WTC11 (cell line): ENCODE data around the gene CROCC2. TPM values are rescaled to one million over a fixed set of nuclear protein-coding genes. Genes with fewer than 3 reads are reported as not detected.

Source experiments
- ATAC-seq: fragments of 200-7000 bp; cut with Tn5 transposase; 2 replicates; pipeline ENCODE4 v1.10.0; 2021; ENCODE audit warnings: mild to moderate bottlenecking, moderate library complexity
- CTCF ChIA-PET: fragments of 300-600 bp; sonication (Branson Sonifier 250); formaldehyde crosslinking; loops from one replicate; lab custom pipeline; 2021; ENCODE audit warnings: antibody characterized with exemption; lab: Charles Lee
- POLR2A ChIA-PET: fragments of 350-600 bp; sonication (Branson Sonifier 250); formaldehyde crosslinking; loops from one replicate; lab custom pipeline; 2021; ENCODE audit warnings: antibody characterized with exemption; lab: Charles Lee
- DNase-seq: peaks from one replicate; pipeline ENCODE4 v3.0.0; 2021; ENCODE audit warnings: low spot score
- H3K27ac Mint-ChIP-seq: 2 replicates; pipeline ENCODE4 v1.8.0; 2021; ENCODE audit warnings: mixed read lengths
- H3K27me3 Mint-ChIP-seq: 2 replicates; pipeline ENCODE4 v1.8.0; 2021; ENCODE audit warnings: low read depth, mild to moderate bottlenecking, moderate library complexity, mixed read lengths
- H3K36me3 Mint-ChIP-seq: 2 replicates; pipeline ENCODE4 v1.8.0; 2021; ENCODE audit warnings: mixed read lengths
- H3K4me1 Mint-ChIP-seq: 2 replicates; pipeline ENCODE4 v1.8.0; 2022; ENCODE audit warnings: mixed read lengths
- H3K4me3 Mint-ChIP-seq: 2 replicates; pipeline ENCODE4 v1.8.0; 2021; ENCODE audit warnings: mild to moderate bottlenecking, moderate library complexity, mixed read lengths
- H3K9me3 Mint-ChIP-seq: 2 replicates; pipeline ENCODE4 v1.8.0; 2021; ENCODE audit warnings: mixed read lengths
- ATF1 ChIP-seq: sonication (generic); formaldehyde crosslinking; IDR thresholded peaks from 2 replicates; pipeline ENCODE4 v1.8.1; 2023; ENCODE audit warnings: mild to moderate bottlenecking, moderate library complexity, missing genetic modification reagents
- ETV6 ChIP-seq: sonication (generic); formaldehyde crosslinking; IDR thresholded peaks from 2 replicates; pipeline ENCODE4 v1.8.1; 2022; ENCODE audit warnings: mild to moderate bottlenecking, missing genetic modification reagents
- FOXP1 ChIP-seq: sonication (generic); formaldehyde crosslinking; IDR thresholded peaks from 2 replicates; pipeline ENCODE4 v1.8.0; 2022; ENCODE audit warnings: missing genetic modification reagents, mild to moderate bottlenecking, moderate library complexity, borderline replicate concordance
- JUN ChIP-seq: sonication (generic); formaldehyde crosslinking; IDR thresholded peaks from 2 replicates; pipeline ENCODE4 v1.8.0; 2023; ENCODE audit warnings: mild to moderate bottlenecking, missing genetic modification reagents
- NR1H2 ChIP-seq: sonication (generic); formaldehyde crosslinking; IDR thresholded peaks from 2 replicates; pipeline ENCODE4 v1.9.0; 2021; ENCODE audit warnings: mild to moderate bottlenecking, moderate library complexity, missing genetic modification reagents
- SP1 ChIP-seq: sonication (generic); formaldehyde crosslinking; conservative IDR thresholded peaks from 2 replicates; pipeline ENCODE4 v1.8.1; 2022; ENCODE audit warnings: missing genetic modification reagents
- TEAD4 ChIP-seq: sonication (generic); formaldehyde crosslinking; IDR thresholded peaks from 2 replicates; pipeline ENCODE4 v1.8.0; 2022; ENCODE audit warnings: mild to moderate bottlenecking, missing genetic modification reagents
- TP53 ChIP-seq: sonication (generic); formaldehyde crosslinking; IDR thresholded peaks from 2 replicates; pipeline ENCODE4 v1.8.1; 2023; ENCODE audit warnings: mild to moderate bottlenecking, missing genetic modification reagents
- ZBTB21 ChIP-seq: sonication (generic); formaldehyde crosslinking; IDR thresholded peaks from 2 replicates; pipeline ENCODE4 v1.8.1; 2023; ENCODE audit warnings: mild to moderate bottlenecking, missing genetic modification reagents, borderline replicate concordance
- ZNF263 ChIP-seq: sonication (generic); formaldehyde crosslinking; IDR thresholded peaks from 2 replicates; pipeline ENCODE4 v1.8.1; 2022; ENCODE audit warnings: low read depth, mild to moderate bottlenecking, moderate library complexity, missing genetic modification reagents
- ZNF423 ChIP-seq: fragments of 250-450 bp; sonication (Bioruptor Pico); IDR thresholded peaks from 2 replicates; pipeline ENCODE4 v2.1.2; 2022; ENCODE audit warnings: mild to moderate bottlenecking, moderate library complexity
- ZNF671 ChIP-seq: fragments of 250-450 bp; sonication (Bioruptor Pico); IDR thresholded peaks from 2 replicates; pipeline ENCODE4 v1.8.0; 2021; ENCODE audit warnings: mild to moderate bottlenecking
- total RNA-seq: library from RNA; stranded (reverse); gene quantifications from 3 replicates; pipeline ENCODE4 v1.2.3, GENCODE V29; 2021
- TF ChIP-seq, protein P1 (sequence below): sonication (generic); formaldehyde crosslinking; IDR thresholded peaks from 2 replicates; pipeline ENCODE4 v1.8.1; 2023; ENCODE audit warnings: mild to moderate bottlenecking, missing genetic modification reagents, moderate library complexity
- TF ChIP-seq, protein P2 (sequence below): sonication (generic); formaldehyde crosslinking; IDR thresholded peaks from 2 replicates; pipeline ENCODE4 v1.8.1; 2022; ENCODE audit warnings: mild to moderate bottlenecking, moderate library complexity, missing genetic modification reagents
- TF ChIP-seq, protein P3 (sequence below): fragments of 250-450 bp; sonication (Bioruptor Pico); IDR thresholded peaks from 2 replicates; pipeline ENCODE4 v1.8.0; 2021; ENCODE audit warnings: mild to moderate bottlenecking
- TF ChIP-seq, protein P4 (sequence below): sonication (generic); formaldehyde crosslinking; IDR thresholded peaks from 2 replicates; pipeline ENCODE4 v1.8.0; 2023; ENCODE audit warnings: missing genetic modification reagents, mild to moderate bottlenecking, borderline replicate concordance
- TF ChIP-seq, protein P5 (sequence below): sonication (generic); formaldehyde crosslinking; IDR thresholded peaks from 2 replicates; pipeline ENCODE4 v1.8.0; 2023; ENCODE audit warnings: mild to moderate bottlenecking, missing genetic modification reagents

CROCC2 gene
- total RNA-seq, 1 experiment from 2014 or later: not detected

DNA sequence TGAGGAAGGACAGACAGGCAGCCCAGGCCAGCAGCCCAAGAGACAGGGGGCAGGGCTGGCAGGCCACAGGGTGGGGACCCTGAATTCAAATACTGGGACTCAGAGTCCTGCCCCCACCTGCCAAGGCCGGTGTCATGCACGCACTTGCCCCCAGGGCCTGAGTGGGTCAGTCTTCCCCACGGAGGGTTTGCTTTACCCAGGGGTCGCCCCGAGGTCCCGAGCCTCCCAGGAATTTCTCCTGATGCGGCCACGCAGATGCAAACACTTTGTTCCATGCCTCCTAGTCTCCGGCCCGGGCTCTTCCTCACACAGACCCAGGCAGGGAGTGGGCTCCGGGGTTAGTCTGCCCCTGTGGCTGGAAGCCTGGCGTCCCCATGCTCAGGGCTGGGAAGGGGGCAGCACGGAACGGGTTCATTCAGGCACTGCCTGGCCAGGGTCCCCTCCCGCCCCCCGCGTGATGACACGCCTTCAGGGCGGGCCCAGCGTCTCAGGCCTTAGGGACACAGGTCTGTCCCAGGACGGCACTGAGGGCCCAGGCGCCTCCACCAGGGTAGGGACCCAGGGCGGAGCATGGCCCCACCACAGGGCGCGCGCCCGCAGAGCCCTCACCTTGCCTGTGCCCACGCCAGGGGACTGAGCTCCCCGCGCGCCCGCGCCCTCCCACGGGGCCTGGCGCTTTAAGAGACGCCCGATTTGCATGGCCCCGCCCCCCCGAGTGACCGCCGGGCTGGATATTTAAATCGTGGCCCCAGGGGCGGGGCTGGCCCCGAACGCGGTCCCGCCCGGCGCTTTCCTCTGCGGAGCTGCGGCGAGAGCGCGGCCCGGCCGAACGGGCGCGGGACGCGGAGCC lies 91.9 kb downstream of the CROCC2 start, which contains the start of gene SNED1:
Gene SNED1 (plus strand): TSS at position 763 of the 850 bp plus-strand sequence. CDS start 220 bp downstream, outside the sequence.
- ChIA-PET CTCF (interaction anchor here (1.0 to 3.1 kb wide), 3 partner anchors 12 to 83 kb away, joined by 5 to 16 read pairs (median 6); no protein-coding TSS in a partner anchor), POLR2A (no interaction called here)
- ATAC-seq (peak; percentile 91), DNase-seq (peak; percentile 88)
- TF ChIP-seq JUN (CRISPR knock-in tag): no peak
- TF ChIP-seq, protein P1, sequence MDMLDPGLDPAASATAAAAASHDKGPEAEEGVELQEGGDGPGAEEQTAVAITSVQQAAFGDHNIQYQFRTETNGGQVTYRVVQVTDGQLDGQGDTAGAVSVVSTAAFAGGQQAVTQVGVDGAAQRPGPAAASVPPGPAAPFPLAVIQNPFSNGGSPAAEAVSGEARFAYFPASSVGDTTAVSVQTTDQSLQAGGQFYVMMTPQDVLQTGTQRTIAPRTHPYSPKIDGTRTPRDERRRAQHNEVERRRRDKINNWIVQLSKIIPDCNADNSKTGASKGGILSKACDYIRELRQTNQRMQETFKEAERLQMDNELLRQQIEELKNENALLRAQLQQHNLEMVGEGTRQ: peak; percentile 20; the same call in 1 of the 2 replicates
- no peak for TF ChIP-seq ATF1 (CRISPR knock-in tag)
- TF ChIP-seq ZNF423 (CRISPR knock-in tag): no peak
- no peak for TF ChIP-seq ZNF263 (CRISPR knock-in tag)
- TF ChIP-seq, protein P2, sequence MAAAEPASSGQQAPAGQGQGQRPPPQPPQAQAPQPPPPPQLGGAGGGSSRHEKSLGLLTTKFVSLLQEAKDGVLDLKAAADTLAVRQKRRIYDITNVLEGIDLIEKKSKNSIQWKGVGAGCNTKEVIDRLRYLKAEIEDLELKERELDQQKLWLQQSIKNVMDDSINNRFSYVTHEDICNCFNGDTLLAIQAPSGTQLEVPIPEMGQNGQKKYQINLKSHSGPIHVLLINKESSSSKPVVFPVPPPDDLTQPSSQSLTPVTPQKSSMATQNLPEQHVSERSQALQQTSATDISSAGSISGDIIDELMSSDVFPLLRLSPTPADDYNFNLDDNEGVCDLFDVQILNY (CRISPR knock-in tag): peak; percentile 59; the same call in 1 of the 2 replicates
- TF ChIP-seq TP53: no peak
- TF ChIP-seq, protein P3, sequence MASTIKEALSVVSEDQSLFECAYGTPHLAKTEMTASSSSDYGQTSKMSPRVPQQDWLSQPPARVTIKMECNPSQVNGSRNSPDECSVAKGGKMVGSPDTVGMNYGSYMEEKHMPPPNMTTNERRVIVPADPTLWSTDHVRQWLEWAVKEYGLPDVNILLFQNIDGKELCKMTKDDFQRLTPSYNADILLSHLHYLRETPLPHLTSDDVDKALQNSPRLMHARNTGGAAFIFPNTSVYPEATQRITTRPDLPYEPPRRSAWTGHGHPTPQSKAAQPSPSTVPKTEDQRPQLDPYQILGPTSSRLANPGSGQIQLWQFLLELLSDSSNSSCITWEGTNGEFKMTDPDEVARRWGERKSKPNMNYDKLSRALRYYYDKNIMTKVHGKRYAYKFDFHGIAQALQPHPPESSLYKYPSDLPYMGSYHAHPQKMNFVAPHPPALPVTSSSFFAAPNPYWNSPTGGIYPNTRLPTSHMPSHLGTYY: no peak
- peak; percentile 59; the same call in 1 of the 2 replicates for TF ChIP-seq SP1 (CRISPR knock-in tag)
- TF ChIP-seq, protein P4, sequence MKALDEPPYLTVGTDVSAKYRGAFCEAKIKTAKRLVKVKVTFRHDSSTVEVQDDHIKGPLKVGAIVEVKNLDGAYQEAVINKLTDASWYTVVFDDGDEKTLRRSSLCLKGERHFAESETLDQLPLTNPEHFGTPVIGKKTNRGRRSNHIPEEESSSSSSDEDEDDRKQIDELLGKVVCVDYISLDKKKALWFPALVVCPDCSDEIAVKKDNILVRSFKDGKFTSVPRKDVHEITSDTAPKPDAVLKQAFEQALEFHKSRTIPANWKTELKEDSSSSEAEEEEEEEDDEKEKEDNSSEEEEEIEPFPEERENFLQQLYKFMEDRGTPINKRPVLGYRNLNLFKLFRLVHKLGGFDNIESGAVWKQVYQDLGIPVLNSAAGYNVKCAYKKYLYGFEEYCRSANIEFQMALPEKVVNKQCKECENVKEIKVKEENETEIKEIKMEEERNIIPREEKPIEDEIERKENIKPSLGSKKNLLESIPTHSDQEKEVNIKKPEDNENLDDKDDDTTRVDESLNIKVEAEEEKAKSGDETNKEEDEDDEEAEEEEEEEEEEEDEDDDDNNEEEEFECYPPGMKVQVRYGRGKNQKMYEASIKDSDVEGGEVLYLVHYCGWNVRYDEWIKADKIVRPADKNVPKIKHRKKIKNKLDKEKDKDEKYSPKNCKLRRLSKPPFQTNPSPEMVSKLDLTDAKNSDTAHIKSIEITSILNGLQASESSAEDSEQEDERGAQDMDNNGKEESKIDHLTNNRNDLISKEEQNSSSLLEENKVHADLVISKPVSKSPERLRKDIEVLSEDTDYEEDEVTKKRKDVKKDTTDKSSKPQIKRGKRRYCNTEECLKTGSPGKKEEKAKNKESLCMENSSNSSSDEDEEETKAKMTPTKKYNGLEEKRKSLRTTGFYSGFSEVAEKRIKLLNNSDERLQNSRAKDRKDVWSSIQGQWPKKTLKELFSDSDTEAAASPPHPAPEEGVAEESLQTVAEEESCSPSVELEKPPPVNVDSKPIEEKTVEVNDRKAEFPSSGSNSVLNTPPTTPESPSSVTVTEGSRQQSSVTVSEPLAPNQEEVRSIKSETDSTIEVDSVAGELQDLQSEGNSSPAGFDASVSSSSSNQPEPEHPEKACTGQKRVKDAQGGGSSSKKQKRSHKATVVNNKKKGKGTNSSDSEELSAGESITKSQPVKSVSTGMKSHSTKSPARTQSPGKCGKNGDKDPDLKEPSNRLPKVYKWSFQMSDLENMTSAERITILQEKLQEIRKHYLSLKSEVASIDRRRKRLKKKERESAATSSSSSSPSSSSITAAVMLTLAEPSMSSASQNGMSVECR (CRISPR knock-in tag): no peak
- TF ChIP-seq FOXP1: no peak
- TF ChIP-seq ZBTB21 (CRISPR knock-in tag): 0 out of 2 replicates have a peak, but pooled peaks have one; percentile 19
- H3K9me3 Mint-ChIP-seq: peaks cover under 1% of the 10 kb centered on the region
- H3K27ac Mint-ChIP-seq: no peak within 1 kb of the TSS
- no peaks in the 10 kb centered on the region for H3K4me1 Mint-ChIP-seq
- peak within 1 kb of the TSS; percentile 56 for H3K4me3 Mint-ChIP-seq
- peaks cover under 1% of the 10 kb centered on the region; the same call in 1 of the 2 replicates for H3K36me3 Mint-ChIP-seq
- peaks cover 36% of the 10 kb centered on the region for H3K27me3 Mint-ChIP-seq

DNA sequence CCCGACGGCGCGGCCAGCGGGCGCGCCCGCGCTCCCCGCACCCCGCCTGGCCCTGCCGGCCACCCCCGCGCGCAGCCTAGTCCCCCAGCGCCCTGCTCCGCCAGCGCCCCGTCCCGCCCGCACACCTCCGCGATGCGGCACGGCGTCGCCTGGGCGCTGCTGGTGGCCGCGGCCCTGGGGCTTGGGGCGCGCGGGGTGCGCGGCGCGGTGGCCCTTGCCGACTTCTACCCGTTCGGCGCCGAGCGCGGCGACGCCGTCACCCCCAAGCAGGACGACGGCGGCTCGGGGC lies 92.5 kb downstream of the CROCC2 start:
- POLR2A ChIA-PET: no interaction called here
- DNase-seq (no peak), ATAC-seq (peak; percentile 11)
- H3K4me1 Mint-ChIP-seq: no peaks in the 10 kb centered on the region
- CTCF ChIA-PET: interaction anchor here (1.0 to 3.1 kb wide), 4 partner anchors 11 to 84 kb away, joined by 4 to 16 read pairs (median 6); no protein-coding TSS in a partner anchor
- no peak overlapping the region for H3K27ac Mint-ChIP-seq
- peak overlapping the region; percentile 45; the same call in 1 of the 2 replicates for H3K4me3 Mint-ChIP-seq
- H3K27me3 Mint-ChIP-seq: peaks cover 42% of the 10 kb centered on the region
- peaks cover 6% of the 10 kb centered on the region for H3K36me3 Mint-ChIP-seq
- H3K9me3 Mint-ChIP-seq: peaks cover 6% of the 10 kb centered on the region
- no peak for TF ChIP-seq ZNF671
- no peak for TF ChIP-seq ZNF423 (CRISPR knock-in tag)
- no peak for TF ChIP-seq NR1H2
- TF ChIP-seq TEAD4 (CRISPR knock-in tag): no peak
- TF ChIP-seq, protein P5, sequence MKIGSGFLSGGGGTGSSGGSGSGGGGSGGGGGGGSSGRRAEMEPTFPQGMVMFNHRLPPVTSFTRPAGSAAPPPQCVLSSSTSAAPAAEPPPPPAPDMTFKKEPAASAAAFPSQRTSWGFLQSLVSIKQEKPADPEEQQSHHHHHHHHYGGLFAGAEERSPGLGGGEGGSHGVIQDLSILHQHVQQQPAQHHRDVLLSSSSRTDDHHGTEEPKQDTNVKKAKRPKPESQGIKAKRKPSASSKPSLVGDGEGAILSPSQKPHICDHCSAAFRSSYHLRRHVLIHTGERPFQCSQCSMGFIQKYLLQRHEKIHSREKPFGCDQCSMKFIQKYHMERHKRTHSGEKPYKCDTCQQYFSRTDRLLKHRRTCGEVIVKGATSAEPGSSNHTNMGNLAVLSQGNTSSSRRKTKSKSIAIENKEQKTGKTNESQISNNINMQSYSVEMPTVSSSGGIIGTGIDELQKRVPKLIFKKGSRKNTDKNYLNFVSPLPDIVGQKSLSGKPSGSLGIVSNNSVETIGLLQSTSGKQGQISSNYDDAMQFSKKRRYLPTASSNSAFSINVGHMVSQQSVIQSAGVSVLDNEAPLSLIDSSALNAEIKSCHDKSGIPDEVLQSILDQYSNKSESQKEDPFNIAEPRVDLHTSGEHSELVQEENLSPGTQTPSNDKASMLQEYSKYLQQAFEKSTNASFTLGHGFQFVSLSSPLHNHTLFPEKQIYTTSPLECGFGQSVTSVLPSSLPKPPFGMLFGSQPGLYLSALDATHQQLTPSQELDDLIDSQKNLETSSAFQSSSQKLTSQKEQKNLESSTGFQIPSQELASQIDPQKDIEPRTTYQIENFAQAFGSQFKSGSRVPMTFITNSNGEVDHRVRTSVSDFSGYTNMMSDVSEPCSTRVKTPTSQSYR: no peak
- TF ChIP-seq ETV6 (CRISPR knock-in tag): no peak
- TF ChIP-seq, all 79 proteins: peak for 0
